Upper lobe of left lung (tissue), 6 donors: Measurements from ENCODE around the gene NR2C2. TPM values are rescaled to one million over a fixed set of nuclear protein-coding genes. Genes with fewer than 3 reads are reported as not detected.

Source experiments
- ATAC-seq, 2 donors: fragments of 200-7000 bp; cut with Tn5 transposase; one replicate each; pipeline ENCODE4 v1.9.1; 2022; ENCODE audit warnings: mild to moderate bottlenecking in 2 of 2, moderate library complexity in 2 of 2; ENCODE audit not compliant: low FRiP score in 2 of 2
- DNase-seq, 2 donors: peaks; one replicate each; pipeline ENCODE4 v3.0.0-alpha.2; 2019 to 2020
- H3K27ac ChIP-seq, 4 donors: fragments of 200-600 bp; sonication (generic); one replicate each; pipeline ENCODE4 v1.5.1; 2016 to 2019
- H3K27me3 ChIP-seq, 4 donors: fragments of 200-600 bp; sonication (generic); one replicate each; pipeline ENCODE4 v1.5.1; 2017 to 2019
- H3K36me3 ChIP-seq, 4 donors: fragments of 200-600 bp; sonication (generic); one replicate each; pipeline ENCODE4 v1.5.1; 2016 to 2019
- H3K4me1 ChIP-seq, 4 donors: fragments of 200-600 bp; sonication (generic); one replicate each; pipeline ENCODE4 v1.5.1; 2018 to 2019
- H3K4me3 ChIP-seq, 4 donors: fragments of 200-600 bp; sonication (generic); one replicate each; pipeline ENCODE4 v1.5.1; 2017 to 2019; ENCODE audit warnings: mild to moderate bottlenecking in 2 of 4, moderate library complexity in 1 of 4
- H3K9me3 ChIP-seq, 4 donors: fragments of 200-600 bp; sonication (generic); one replicate each; pipeline ENCODE4 v1.5.1; 2018 to 2019
- CTCF ChIP-seq, 6 experiments: fragments of 450-650 bp in 4 of 6; fragments of 200-600 bp in 2 of 6; sonication (generic) in 2 of 6; IDR thresholded peaks; one replicate each; pipeline ENCODE4 v1.5.1; 2016 to 2019; ENCODE audit warnings: antibody characterized with exemption in 6 of 6
- EP300 ChIP-seq, 4 donors: sonication (generic); formaldehyde crosslinking; IDR thresholded peaks; one replicate each; pipeline ENCODE4 v1.5.1; 2017; ENCODE audit warnings: antibody characterized with exemption in 4 of 4, control low read depth in 2 of 4
- POLR2A ChIP-seq, 4 donors: fragments of 450-650 bp; IDR thresholded peaks; one replicate each; pipeline ENCODE4 v1.5.1; 2016 to 2017; ENCODE audit warnings: antibody characterized with exemption in 4 of 4, mild to moderate bottlenecking in 2 of 4
- POLR2AphosphoS5 ChIP-seq, 2 donors: sonication (generic); formaldehyde crosslinking; IDR thresholded peaks; one replicate each; pipeline ENCODE4 v1.5.1; 2017; ENCODE audit warnings: antibody characterized with exemption in 2 of 2
- WGBS, 2 donors: methylation state at CpG; one replicate each; pipeline ENCODE4 v1.1.5; 2017 to 2018; 5-methylcytosine and 5-hydroxymethylcytosine counted together
- total RNA-seq, 6 donors: library from RNA; depleted of rRNA in 4 of 6; stranded (reverse); fragments of >200 nt in 4 of 6; gene quantifications; one replicate each; pipeline versions ENCODE4 v1.1.0 to v1.2.1, GENCODE V29; 2016 to 2021
- donor health status: DM: no; HTN: no; CAD: no; lungs with moderate emphysema.
- donor health status: DM: no; HTN: yes; CAD: no; lungs with severe emphysema.

Gene NR2C2
- total RNA-seq, 6 donors from 2014 or later, result 24.9 to 54.0 (median 46.6) TPM

GRCh38 chr3:14923476-14923875 is 23.9 kb upstream of the NR2C2 start:
- DNase-seq (no peak), ATAC-seq (no peak)
- H3K4me1 ChIP-seq, result peaks cover 3 to 12% (median 7%) of the 10 kb centered on the region in 4 donors
- no peak overlapping the region for H3K27ac ChIP-seq
- TF ChIP-seq POLR2AphosphoS5 (IDR thresholded peaks at IDR 0.05) (no peak), POLR2A (IDR thresholded peaks at IDR 0.05) (no peak)
- no peaks in the 10 kb centered on the region for H3K9me3 ChIP-seq
- H3K27me3 ChIP-seq, result no peaks in the 10 kb centered on the region
- 83% methylated on average over 6 of the region's 6 CpGs for WGBS, 2 donors
- H3K36me3 ChIP-seq, result peaks cover 0 to 46% (median 10%) of the 10 kb centered on the region in 4 donors
- H3K4me3 ChIP-seq, result no peak overlapping the region

DNA sequence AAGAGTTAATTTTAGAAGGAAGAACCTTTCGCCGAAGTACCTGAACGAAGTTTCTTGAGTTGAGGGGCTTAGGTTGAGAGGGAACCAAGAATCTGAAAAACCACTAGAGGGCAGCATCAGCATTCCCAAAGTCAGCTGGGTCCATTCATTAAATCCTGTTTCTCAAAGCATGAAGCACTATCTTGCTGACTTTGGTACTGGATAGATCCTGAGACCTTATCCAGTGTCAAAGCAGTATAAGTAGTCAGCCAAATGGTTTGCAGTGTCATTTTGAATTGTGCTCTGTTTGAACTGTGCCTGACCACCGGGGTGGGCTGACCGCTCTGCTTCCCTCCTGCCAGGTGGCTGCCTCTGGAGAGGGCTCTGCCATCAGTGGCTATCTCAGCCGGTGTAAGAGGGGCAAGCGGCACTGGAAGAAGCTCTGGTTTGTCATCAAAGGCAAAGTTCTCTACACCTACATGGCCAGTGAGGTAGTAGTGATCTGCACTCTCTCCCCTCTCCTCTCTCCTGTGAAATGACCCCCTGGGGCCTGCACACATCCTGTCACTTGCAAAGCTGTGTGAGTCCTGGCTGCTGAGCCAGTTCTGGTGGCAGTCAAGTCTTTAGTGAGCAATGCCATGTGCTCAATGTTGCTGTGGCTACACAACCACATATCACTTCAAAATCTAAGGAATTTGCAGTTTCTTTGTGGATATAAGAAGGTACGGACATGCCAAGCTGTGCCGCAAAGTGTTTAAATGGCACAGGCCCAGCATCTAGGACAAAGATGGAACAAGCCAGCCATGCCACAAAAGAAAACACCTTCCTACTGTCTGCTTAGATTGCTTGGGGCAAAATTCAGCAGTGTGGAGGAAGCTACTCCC is 21.4 kb upstream of the NR2C2 start:
- H3K27ac ChIP-seq, result no peak overlapping the region
- peak; percentile 44 to 52 for ATAC-seq
- H3K9me3 ChIP-seq, result no peaks in the 10 kb centered on the region
- TF ChIP-seq EP300 (IDR thresholded peaks at IDR 0.05) (no peak), CTCF (IDR thresholded peaks at IDR 0.05) (peak; percentile 24 to 66 (median 58))
- no peak for DNase-seq
- 70 to 76% methylated on average over 8 to 9 of the region's 9 CpGs for WGBS, 2 donors
- H3K36me3 ChIP-seq, result peaks cover 0 to 54% (median 10%) of the 10 kb centered on the region in 4 donors
- H3K4me3 ChIP-seq, result no peak overlapping the region
- H3K4me1 ChIP-seq, result peaks cover 3 to 7% (median 5%) of the 10 kb centered on the region in 4 donors
- H3K27me3 ChIP-seq, result no peaks in the 10 kb centered on the region

- H3K4me1 ChIP-seq, result peaks cover 0 to 4% (median under 1%) of the 10 kb centered on the region in 4 donors
- TF ChIP-seq EP300 (IDR thresholded peaks at IDR 0.05), result no peak
- no peak for TF ChIP-seq POLR2A (IDR thresholded peaks at IDR 0.05)
- no peak for TF ChIP-seq CTCF (IDR thresholded peaks at IDR 0.05)
- no peak for TF ChIP-seq POLR2AphosphoS5 (IDR thresholded peaks at IDR 0.05)
- DNase-seq, result no peak
- ATAC-seq, result no peak
- no peak overlapping the region for H3K4me3 ChIP-seq
- peaks cover 0 to 52% (median 10%) of the 10 kb centered on the region in 4 donors for H3K36me3 ChIP-seq
- H3K9me3 ChIP-seq, result no peaks in the 10 kb centered on the region
- H3K27me3 ChIP-seq, result no peaks in the 10 kb centered on the region
- 65% methylated on average over 1 of the region's 1 CpG; no CpG with 5 or more reads in 1 of the 2 donors for WGBS, 2 donors
- no peak overlapping the region for H3K27ac ChIP-seq
Measured at GRCh38 chr3:14926592-14926991, 20.8 kb upstream of the NR2C2 start.

- H3K9me3 ChIP-seq, result no peaks in the 10 kb centered on the region
- 90 to 91% methylated on average over 5 of the region's 5 CpGs for WGBS, 2 donors
- H3K27ac ChIP-seq, result no peak overlapping the region
- no peaks in the 10 kb centered on the region for H3K27me3 ChIP-seq
- peaks cover 0 to 4% (median 0%) of the 10 kb centered on the region in 4 donors for H3K4me1 ChIP-seq
- H3K4me3 ChIP-seq, result no peak overlapping the region
- ATAC-seq, result no peak
- no peak for TF ChIP-seq EP300 (IDR thresholded peaks at IDR 0.05)
- no peak for TF ChIP-seq POLR2AphosphoS5 (IDR thresholded peaks at IDR 0.05)
- TF ChIP-seq POLR2A (IDR thresholded peaks at IDR 0.05), result no peak
- no peak for TF ChIP-seq CTCF (IDR thresholded peaks at IDR 0.05)
- DNase-seq, result no peak
- peaks cover 0 to 52% (median 9%) of the 10 kb centered on the region in 4 donors for H3K36me3 ChIP-seq
Measured at GRCh38 chr3:14927308-14927707, 20.1 kb upstream of the NR2C2 start.

GRCh38 chr3:14929310-14930074 is 17.9 kb upstream of the NR2C2 start:
- 84 to 87% methylated on average over 2 of the region's 2 CpGs for WGBS, 2 donors
- H3K36me3 ChIP-seq, result peaks cover 0 to 51% (median 6%) of the 10 kb centered on the region in 4 donors

More at GRCh38 chr3:14929310-14930074, 17.9 kb upstream of the NR2C2 start:
- peaks cover 0 to 4% (median 0%) of the 10 kb centered on the region in 4 donors for H3K4me1 ChIP-seq
- no peak for ATAC-seq
- no peak for DNase-seq
- H3K4me3 ChIP-seq, result no peak overlapping the region
- no peak for TF ChIP-seq CTCF (IDR thresholded peaks at IDR 0.05)
- no peaks in the 10 kb centered on the region for H3K9me3 ChIP-seq
- no peak overlapping the region for H3K27ac ChIP-seq
- no peaks in the 10 kb centered on the region for H3K27me3 ChIP-seq
